Fibroblast of the aortic adventitia (primary cell): ENCODE data around the gene TOX4. TPM values are rescaled to one million over a fixed set of nuclear protein-coding genes. Genes with fewer than 3 reads are reported as not detected.
"Not testable (repeated sequence)": the region's sequence is repeated elsewhere in the genome, so short reads cannot be mapped to it uniquely, and the experiment has no call there.

ENCODE experiments used
- DNase-seq: peaks from one replicate; pipeline ENCODE4 v3.0.0-alpha.2; 2010; ENCODE audit warnings: low read depth
- H3K4me3 ChIP-seq: 2 replicates; pipeline ENCODE4 v1.5.1; 2011; ENCODE audit warnings: low read depth, mild to moderate bottlenecking, control low read depth, low read length, moderate library complexity
- small RNA-seq: library from RNA; depleted of rRNA; stranded (forward); fragments of <200 nt; gene quantifications from one replicate; pipeline ENCODE3, GENCODE V24; 2012
- total RNA-seq: library from RNA; depleted of rRNA; stranded (reverse); fragments of >200 nt; gene quantifications from 2 replicates; pipeline ENCODE4 v1.2.3, GENCODE V29; 2012; ENCODE audit warnings: low replicate concordance
- TF ChIP-seq, protein P1 (sequence below): IDR thresholded peaks from 2 replicates; pipeline ENCODE4 v1.5.1; 2011; ENCODE audit warnings: mild to moderate bottlenecking, low read length, control low read depth, inconsistent platforms; ENCODE audit not compliant: insufficient read depth

Gene TOX4
- total RNA-seq, 1 donor = 37.2 TPM

DNA sequence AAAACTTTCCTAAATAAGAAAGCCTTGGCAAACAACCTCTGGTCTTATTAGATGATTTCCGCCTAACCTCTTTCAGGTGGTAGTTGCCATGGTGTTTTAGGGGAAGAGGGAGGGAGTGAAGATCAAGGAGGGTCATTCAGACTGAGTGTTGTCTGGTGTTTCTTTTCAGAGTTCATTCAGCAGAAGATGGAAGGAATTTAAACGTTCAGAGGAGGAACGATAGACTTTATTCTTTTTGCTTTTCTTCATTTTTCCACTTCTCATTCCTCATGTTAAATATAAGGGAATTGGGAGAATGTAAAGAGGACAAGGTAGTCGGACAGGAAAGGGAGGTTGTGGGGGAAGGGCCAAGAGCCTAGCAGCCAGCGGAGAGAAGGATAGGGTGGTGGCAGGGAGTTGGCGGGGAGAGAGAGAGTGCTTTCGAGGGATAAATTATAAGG, 66.5 kb downstream of the TOX4 start:
- DNase-seq = no peak
- TF ChIP-seq, protein P1, sequence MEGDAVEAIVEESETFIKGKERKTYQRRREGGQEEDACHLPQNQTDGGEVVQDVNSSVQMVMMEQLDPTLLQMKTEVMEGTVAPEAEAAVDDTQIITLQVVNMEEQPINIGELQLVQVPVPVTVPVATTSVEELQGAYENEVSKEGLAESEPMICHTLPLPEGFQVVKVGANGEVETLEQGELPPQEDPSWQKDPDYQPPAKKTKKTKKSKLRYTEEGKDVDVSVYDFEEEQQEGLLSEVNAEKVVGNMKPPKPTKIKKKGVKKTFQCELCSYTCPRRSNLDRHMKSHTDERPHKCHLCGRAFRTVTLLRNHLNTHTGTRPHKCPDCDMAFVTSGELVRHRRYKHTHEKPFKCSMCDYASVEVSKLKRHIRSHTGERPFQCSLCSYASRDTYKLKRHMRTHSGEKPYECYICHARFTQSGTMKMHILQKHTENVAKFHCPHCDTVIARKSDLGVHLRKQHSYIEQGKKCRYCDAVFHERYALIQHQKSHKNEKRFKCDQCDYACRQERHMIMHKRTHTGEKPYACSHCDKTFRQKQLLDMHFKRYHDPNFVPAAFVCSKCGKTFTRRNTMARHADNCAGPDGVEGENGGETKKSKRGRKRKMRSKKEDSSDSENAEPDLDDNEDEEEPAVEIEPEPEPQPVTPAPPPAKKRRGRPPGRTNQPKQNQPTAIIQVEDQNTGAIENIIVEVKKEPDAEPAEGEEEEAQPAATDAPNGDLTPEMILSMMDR = no peak
- no peak overlapping the region for H3K4me3 ChIP-seq

DNA sequence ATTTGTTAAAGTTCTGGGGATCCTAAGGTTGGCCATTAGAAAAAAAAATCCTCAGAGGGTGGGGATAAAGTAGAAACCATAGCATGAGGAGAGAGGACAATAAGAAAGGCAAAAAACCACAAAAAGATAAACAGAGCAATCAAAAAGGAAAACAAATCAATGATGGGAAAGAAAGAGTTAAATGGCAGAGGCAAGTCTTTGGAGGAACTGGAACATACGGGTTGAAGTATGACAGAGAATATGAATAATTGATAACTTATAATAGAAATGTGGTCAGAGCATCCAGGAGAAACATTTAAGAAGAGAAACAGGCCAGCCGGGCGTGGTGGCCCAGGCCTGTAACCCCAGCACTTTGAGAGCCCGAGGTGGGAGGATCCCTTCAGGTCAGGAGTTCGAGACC, 67.0 kb downstream of the TOX4 start:
- H3K4me3 ChIP-seq = no peak overlapping the region
- no peak for DNase-seq
- TF ChIP-seq, protein P1 = no peak

DNA sequence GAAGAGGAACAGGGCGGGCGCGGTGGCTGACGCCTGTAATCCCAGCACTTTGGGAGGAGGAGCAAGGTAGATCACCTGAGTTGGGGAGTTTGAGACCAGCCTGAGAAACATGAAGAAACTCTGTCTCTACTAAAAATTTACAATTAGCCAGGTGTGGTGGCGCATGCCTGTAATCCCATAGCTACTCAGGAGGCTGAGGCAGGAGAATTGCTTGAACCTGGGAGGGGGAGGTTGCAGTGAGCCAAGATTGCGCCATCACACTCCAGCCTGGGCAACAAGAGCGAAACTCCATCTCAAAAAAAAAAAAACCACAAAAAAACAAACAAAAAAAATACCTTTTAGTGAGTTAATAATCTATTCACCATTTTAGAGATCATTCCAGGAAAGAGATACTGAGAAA, 67.6 kb downstream of the TOX4 start:
- not testable (repeated sequence) for DNase-seq, H3K4me3 ChIP-seq

Small RNA genes within 50 kb of the gene (small RNA-seq; reads per million reads assigned to genes)
- not detected for gene RN7SL650P

Other genes starting within 250 kb of the TOX4 start
- 458 and 913 TPM in 2 replicates for gene HNRNPC, start 207.8 kb upstream of the TOX4 start, total RNA-seq
- gene RPGRIP1, start 197.1 kb upstream of the TOX4 start, total RNA-seq = not detected in 2 replicates
- gene SUPT16H, start 93.2 kb upstream of the TOX4 start, total RNA-seq = 81.3 and 107 TPM in 2 replicates
- 59.8 and 72.7 TPM in 2 replicates for gene CHD8, start 21.1 kb upstream of the TOX4 start, total RNA-seq
- gene RAB2B, start 236 bp upstream of the TOX4 start, total RNA-seq = 7.8 and 28.1 TPM in 2 replicates
- gene METTL3, start 34.1 kb downstream of the TOX4 start, total RNA-seq = 27.7 and 36.2 TPM in 2 replicates
- 5.3 and 9.0 TPM in 2 replicates for gene SALL2, start 49.2 kb downstream of the TOX4 start, total RNA-seq
- not detected in 2 replicates for gene OR10G3, start 102.9 kb downstream of the TOX4 start, total RNA-seq
- not detected in 2 replicates for gene OR10G2, start 157.7 kb downstream of the TOX4 start, total RNA-seq
- gene OR4E2, start 176.6 kb downstream of the TOX4 start, total RNA-seq = 0.33 TPM in 1 of 2 replicates, not detected in the other
- not detected in 2 replicates for gene OR4E1, start 196.6 kb downstream of the TOX4 start, total RNA-seq